Peyer's patch (tissue), 4 donors: ENCODE results near the gene TUSC2. TPM values are rescaled to one million over a fixed set of nuclear protein-coding genes. Genes with fewer than 3 reads are reported as not detected.

Source experiments
- DNase-seq, 3 donors: peaks; one replicate each; pipeline ENCODE4 v3.0.0-alpha.2; 2017 to 2019
- H3K27ac ChIP-seq, 4 donors: fragments of 200-600 bp; sonication (generic); one replicate each; pipeline ENCODE4 v1.5.1; 2016 to 2019
- H3K27me3 ChIP-seq, 2 donors: fragments of 200-600 bp; sonication (generic); one replicate each; pipeline ENCODE4 v1.5.1; 2019
- H3K36me3 ChIP-seq, 3 donors: fragments of 200-600 bp; sonication (generic); one replicate each; pipeline ENCODE4 v1.5.1; 2016 to 2019
- H3K4me1 ChIP-seq, 4 donors: fragments of 200-600 bp; sonication (generic); one replicate each; pipeline ENCODE4 v1.5.1; 2016 to 2019
- H3K4me3 ChIP-seq, 4 donors: fragments of 200-600 bp; sonication (generic); 1 replicate in 3 of 4; 2 replicates in 1 of 4; pipeline ENCODE4 v1.5.1; 2016 to 2019; ENCODE audit warnings: mild to moderate bottlenecking in 1 of 4
- H3K9me3 ChIP-seq, 4 donors: fragments of 200-600 bp; sonication (generic); one replicate each; pipeline ENCODE4 v1.5.1; 2016 to 2019; ENCODE audit warnings: mild to moderate bottlenecking in 1 of 4
- POLR2A ChIP-seq, 2 donors: fragments of 450-650 bp; IDR thresholded peaks; one replicate each; pipeline ENCODE4 v1.5.1; 2017; ENCODE audit warnings: antibody characterized with exemption in 2 of 2, mild to moderate bottlenecking in 2 of 2, moderate library complexity in 2 of 2
- total RNA-seq, 4 donors: library from RNA; depleted of rRNA; stranded (reverse); fragments of >200 nt; gene quantifications; one replicate each; pipeline ENCODE4 v1.1.0, GENCODE V29; 2016
- TF ChIP-seq, protein P1 (sequence below), 6 experiments: fragments of 450-650 bp in 4 of 6; fragments of 200-600 bp in 2 of 6; sonication (generic) in 1 of 6; IDR thresholded peaks; one replicate each; pipeline ENCODE4 v1.5.1; 2017 to 2019; ENCODE audit warnings: antibody characterized with exemption in 6 of 6, mild to moderate bottlenecking in 3 of 6, moderate library complexity in 1 of 6

TUSC2 gene
- total RNA-seq, 4 donors from 2014 or later = 5.8 to 19.8 (median 17.5) TPM

DNA sequence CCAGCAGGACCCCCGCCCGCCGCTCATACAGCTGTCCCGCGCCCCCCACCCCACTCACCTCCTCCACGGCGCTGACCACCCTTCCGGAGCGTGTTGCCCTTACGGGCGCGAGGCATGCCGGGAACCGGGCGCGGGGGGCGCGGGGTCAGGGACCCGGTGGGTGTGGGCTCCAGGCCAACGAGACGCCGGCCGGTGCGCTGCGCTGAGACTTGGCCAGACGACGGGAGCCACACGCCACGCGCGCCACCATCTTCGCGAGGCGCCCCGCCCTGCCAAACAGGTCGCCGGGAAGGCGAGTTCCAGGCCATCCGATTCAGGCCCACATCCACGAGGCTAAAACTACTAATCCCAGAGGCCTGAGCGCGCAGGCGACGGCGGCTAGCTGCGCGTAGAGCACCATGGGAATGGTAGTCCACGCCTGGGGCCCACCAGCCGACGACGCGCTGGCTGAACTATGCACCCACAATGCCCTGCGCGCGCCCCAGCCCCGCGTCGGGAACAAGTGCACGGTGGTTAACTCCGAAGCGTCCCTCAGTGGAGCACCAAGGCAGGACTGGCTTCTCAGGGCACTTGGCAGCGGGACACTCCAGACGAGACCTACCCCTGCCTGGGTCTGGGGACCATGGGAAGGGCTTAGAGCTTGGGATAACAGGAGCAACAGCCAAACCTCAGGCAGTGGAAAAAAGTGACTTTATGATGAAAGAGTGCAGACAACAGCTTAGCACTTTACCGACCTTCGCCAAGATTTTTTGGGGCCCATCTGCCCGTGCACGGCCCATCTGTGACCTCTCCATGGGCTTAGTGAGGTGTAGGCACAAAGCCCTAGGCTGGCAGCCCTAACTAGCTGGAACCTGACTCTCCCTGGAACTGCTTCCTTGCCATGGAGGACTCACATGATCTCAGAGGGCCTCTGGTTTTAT, 35.6 kb downstream of the TUSC2 start, which contains the start of gene IFRD2:
IFRD2 (minus strand) TSS at position 271 of the 920 bp plus-strand sequence; CDS start at position 116, 155 bp downstream.
- Histone ChIP-seq H3K4me3 (peak within 1 kb of the TSS; percentile 85 to 99 (median 95)), H3K36me3 (peaks cover 0 to 33% (median 0%) of the 10 kb centered on the region in 3 donors), H3K27me3 (no peaks in the 10 kb centered on the region), H3K9me3 (no peaks in the 10 kb centered on the region), H3K27ac (peak within 1 kb of the TSS; percentile 79 to 89 (median 83)), H3K4me1 (peaks cover 0 to 18% (median 9%) of the 10 kb centered on the region in 4 donors)
- TF ChIP-seq, protein P1, sequence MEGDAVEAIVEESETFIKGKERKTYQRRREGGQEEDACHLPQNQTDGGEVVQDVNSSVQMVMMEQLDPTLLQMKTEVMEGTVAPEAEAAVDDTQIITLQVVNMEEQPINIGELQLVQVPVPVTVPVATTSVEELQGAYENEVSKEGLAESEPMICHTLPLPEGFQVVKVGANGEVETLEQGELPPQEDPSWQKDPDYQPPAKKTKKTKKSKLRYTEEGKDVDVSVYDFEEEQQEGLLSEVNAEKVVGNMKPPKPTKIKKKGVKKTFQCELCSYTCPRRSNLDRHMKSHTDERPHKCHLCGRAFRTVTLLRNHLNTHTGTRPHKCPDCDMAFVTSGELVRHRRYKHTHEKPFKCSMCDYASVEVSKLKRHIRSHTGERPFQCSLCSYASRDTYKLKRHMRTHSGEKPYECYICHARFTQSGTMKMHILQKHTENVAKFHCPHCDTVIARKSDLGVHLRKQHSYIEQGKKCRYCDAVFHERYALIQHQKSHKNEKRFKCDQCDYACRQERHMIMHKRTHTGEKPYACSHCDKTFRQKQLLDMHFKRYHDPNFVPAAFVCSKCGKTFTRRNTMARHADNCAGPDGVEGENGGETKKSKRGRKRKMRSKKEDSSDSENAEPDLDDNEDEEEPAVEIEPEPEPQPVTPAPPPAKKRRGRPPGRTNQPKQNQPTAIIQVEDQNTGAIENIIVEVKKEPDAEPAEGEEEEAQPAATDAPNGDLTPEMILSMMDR (IDR thresholded peaks at IDR 0.05) = no peak
- peak; percentile 49 to 59 for TF ChIP-seq POLR2A (IDR thresholded peaks at IDR 0.05)
- peak; percentile 96 to 99 (median 97) for DNase-seq

DNA sequence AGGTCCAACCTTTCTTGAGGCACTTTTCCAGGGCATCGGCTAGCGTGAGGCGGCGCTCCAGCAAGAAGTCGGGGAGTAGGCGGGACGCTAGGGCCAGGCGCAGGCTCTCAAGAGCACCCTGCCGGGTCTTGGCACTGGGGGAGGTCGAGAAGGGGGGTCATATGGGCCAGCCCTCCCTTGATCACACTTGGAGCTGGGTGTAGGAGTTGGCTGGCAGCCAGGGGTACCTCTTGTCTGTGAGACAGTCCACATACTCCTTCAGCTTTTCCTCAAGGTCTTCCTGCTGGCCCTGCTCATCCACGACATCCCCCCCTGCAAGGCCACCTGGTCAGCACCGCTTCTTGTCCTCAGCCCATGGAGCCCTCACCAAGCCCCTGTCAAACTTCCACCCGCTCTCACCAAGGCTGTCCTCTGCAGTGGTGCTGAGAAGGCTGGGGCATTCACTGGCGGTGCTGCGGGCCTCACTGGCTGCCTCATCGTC, 37.8 kb downstream of the TUSC2 start:
- TF ChIP-seq, protein P1 (IDR thresholded peaks at IDR 0.05) = no peak
- TF ChIP-seq POLR2A (IDR thresholded peaks at IDR 0.05) = no peak
- Histone ChIP-seq H3K9me3 (no peaks in the 10 kb centered on the region), H3K4me3 (no peak overlapping the region), H3K4me1 (peaks cover 0 to 15% (median 9%) of the 10 kb centered on the region in 4 donors), H3K36me3 (peaks cover 0 to 38% (median 0%) of the 10 kb centered on the region in 3 donors), H3K27me3 (no peaks in the 10 kb centered on the region), H3K27ac (peak overlapping the region in 2 of 4 donors; percentile 72 to 85)
- peak in 2 of 3 donors; percentile 53 to 54 for DNase-seq

DNA sequence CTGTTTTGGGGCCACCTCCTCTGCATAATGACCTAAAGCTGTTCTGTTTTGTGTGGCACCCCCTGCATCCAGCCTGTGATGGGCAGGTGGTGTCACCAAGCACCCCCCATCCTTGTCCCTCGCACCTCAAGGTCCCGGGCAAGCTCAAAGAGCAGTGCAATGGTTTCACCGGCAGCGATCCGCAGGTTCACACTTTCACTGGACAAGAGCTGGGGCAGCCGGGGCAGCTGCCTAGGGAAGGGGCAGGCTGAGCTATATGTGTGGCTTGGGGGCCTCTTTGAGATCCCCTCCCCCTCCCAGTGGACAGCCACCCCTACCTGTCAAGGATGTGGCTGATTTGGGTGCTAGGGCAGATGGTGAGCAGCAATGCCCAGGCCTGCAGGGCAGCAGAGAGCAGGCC, 38.9 kb downstream of the TUSC2 start:
- no peaks in the 10 kb centered on the region for H3K9me3 ChIP-seq
- TF ChIP-seq, protein P1 (IDR thresholded peaks at IDR 0.05) = no peak
- no peak for TF ChIP-seq POLR2A (IDR thresholded peaks at IDR 0.05)
- no peak overlapping the region for H3K27ac ChIP-seq
- H3K36me3 ChIP-seq = peaks cover 0 to 38% (median 0%) of the 10 kb centered on the region in 3 donors
- H3K4me1 ChIP-seq = peaks cover 0 to 15% (median 9%) of the 10 kb centered on the region in 4 donors
- H3K27me3 ChIP-seq = no peaks in the 10 kb centered on the region
- DNase-seq = no peak
- no peak overlapping the region for H3K4me3 ChIP-seq

DNA sequence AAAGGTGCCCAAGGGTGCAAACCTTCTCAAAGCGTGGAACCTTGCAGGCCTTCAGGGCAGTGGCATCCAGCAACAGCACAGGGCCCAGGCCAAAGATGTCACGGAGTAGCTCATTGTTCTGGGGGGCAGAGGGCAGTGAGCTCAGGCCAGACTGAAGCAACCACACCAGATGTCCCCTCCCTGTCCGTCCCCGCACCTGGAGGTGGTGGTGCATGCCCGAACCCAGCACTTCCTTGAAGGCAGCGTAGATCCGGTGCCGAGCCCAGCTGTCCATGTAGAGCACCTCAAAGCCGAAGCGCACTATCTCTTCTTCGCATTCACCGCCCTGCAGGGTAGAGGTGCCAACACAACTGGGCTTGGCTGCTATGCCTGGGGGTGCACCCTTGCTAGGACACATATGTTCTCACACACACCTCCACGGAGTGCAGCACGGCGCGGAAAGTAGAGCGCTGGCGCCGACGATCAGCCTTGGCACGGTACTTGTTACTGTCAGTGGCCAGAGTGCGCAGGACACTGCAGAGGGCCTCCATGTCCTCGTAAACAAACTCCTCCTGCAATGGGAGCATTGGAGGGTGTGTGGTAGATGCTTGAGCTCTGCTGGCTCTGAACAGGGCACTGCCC, 39.5 kb downstream of the TUSC2 start:
- no peak for DNase-seq
- no peak for TF ChIP-seq POLR2A (IDR thresholded peaks at IDR 0.05)
- TF ChIP-seq, protein P1 (IDR thresholded peaks at IDR 0.05) = no peak
- no peaks in the 10 kb centered on the region for H3K9me3 ChIP-seq
- H3K36me3 ChIP-seq = peaks cover 0 to 38% (median 0%) of the 10 kb centered on the region in 3 donors
- H3K4me3 ChIP-seq = no peak overlapping the region
- no peak overlapping the region for H3K27ac ChIP-seq
- no peaks in the 10 kb centered on the region for H3K27me3 ChIP-seq
- peaks cover 0 to 15% (median 9%) of the 10 kb centered on the region in 4 donors for H3K4me1 ChIP-seq

DNA sequence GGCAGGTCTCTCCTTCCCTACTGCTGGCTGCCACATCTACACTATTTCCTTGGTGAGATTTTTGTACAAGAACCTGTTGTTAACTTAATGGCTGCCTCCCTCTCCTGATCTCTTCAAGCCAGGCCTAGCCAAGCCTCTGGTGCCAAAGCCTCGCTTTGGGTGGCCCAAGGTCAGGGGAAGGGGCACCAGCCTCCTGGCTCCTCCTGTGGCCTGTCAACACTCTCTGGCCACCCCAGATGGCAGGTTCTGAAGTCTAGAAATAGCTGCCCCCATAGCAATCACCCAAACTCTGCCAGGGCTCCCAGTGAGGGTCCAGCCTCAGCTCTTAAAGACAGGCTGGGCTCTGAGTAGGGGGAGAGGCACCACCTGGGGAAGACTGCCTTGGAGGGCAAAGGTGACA, 40.8 kb downstream of the TUSC2 start:
- Histone ChIP-seq H3K9me3 (no peaks in the 10 kb centered on the region), H3K27ac (no peak overlapping the region), H3K27me3 (no peaks in the 10 kb centered on the region), H3K36me3 (peaks cover 0 to 38% (median 0%) of the 10 kb centered on the region in 3 donors), H3K4me1 (peaks cover 0 to 15% (median 5%) of the 10 kb centered on the region in 4 donors), H3K4me3 (no peak overlapping the region)
- no peak for DNase-seq
- TF ChIP-seq POLR2A (IDR thresholded peaks at IDR 0.05) = no peak
- TF ChIP-seq, protein P1 (IDR thresholded peaks at IDR 0.05) = no peak
